Esophagus squamous epithelium (tissue), 5 donors: ENCODE measurements around the gene RBM47. TPM values are rescaled to one million over a fixed set of nuclear protein-coding genes. Genes with fewer than 3 reads are reported as not detected.

Experiments used
- DNase-seq: peaks from one replicate; lab custom pipeline; 2025; lab: John Stamatoyannopoulos, UW
- H3K27ac ChIP-seq, 4 donors: fragments of 200-600 bp; sonication (generic); one replicate each; pipeline ENCODE4 v1.5.1; 2016 to 2019; ENCODE audit warnings: mild to moderate bottlenecking in 1 of 4
- H3K27me3 ChIP-seq, 4 donors: fragments of 200-600 bp; sonication (generic); 1 replicate in 3 of 4; 2 replicates in 1 of 4; pipeline versions ENCODE4 v1.5.1 to v1.6.0; 2017 to 2021; ENCODE audit warnings: antibody characterized with exemption in 1 of 4
- H3K36me3 ChIP-seq, 3 donors: fragments of 200-600 bp; sonication (generic); one replicate each; pipeline ENCODE4 v1.5.1; 2016 to 2019
- H3K4me1 ChIP-seq, 3 donors: fragments of 200-600 bp; sonication (generic); one replicate each; pipeline ENCODE4 v1.5.1; 2017 to 2019
- H3K4me3 ChIP-seq, 4 donors: fragments of 200-600 bp; sonication (generic); 1 replicate in 3 of 4; 2 replicates in 1 of 4; pipeline ENCODE4 v1.5.1; 2016 to 2019; ENCODE audit warnings: mild to moderate bottlenecking in 2 of 4, moderate library complexity in 1 of 4
- H3K9me3 ChIP-seq, 3 donors: fragments of 200-600 bp; sonication (generic); one replicate each; pipeline ENCODE4 v1.5.1; 2016 to 2019
- CTCF ChIP-seq, 6 experiments: fragments of 450-650 bp in 4 of 6; fragments of 200-600 bp in 2 of 6; sonication (generic) in 2 of 6; IDR thresholded peaks; one replicate each; pipeline ENCODE4 v1.5.1; 2016 to 2019; ENCODE audit warnings: antibody characterized with exemption in 6 of 6, mild to moderate bottlenecking in 4 of 6, moderate library complexity in 4 of 6
- POLR2A ChIP-seq, 4 donors: fragments of 450-650 bp; IDR thresholded peaks; one replicate each; pipeline ENCODE4 v1.6.1; 2017; ENCODE audit warnings: antibody characterized with exemption in 4 of 4, mild to moderate bottlenecking in 4 of 4, moderate library complexity in 3 of 4
- WGBS, 2 donors: methylation state at CpG; one replicate each; pipeline ENCODE4 v1.1.5; 2018; 5-methylcytosine and 5-hydroxymethylcytosine counted together
- intact Hi-C: fragments of 100-400 bp; cut with DNase I; formaldehyde crosslinking; loops from one replicate; pipeline ENCODE4 v1.15.0; 2022
- total RNA-seq, 4 donors: library from RNA; depleted of rRNA; stranded (reverse); fragments of >200 nt; gene quantifications; one replicate each; pipeline ENCODE4 v1.1.0, GENCODE V29; 2016
- donor health status: DM: yes; HTN: yes; CAD: no.

RBM47 gene
- total RNA-seq, 4 donors from 2014 or later: 94.6 to 197 (median 125) TPM

GRCh38 chr4:40461879-40462278, 167.8 kb downstream of the RBM47 start:
- intact Hi-C loops: no loop called here
- Histone ChIP-seq H3K27ac (no peak overlapping the region), H3K9me3 (no peaks in the 10 kb centered on the region), H3K4me3 (no peak overlapping the region), H3K36me3 (peaks cover 0 to 19% (median 0%) of the 10 kb centered on the region in 3 donors), H3K27me3 (no peaks in the 10 kb centered on the region), H3K4me1 (peaks cover 0 to 41% (median 0%) of the 10 kb centered on the region in 3 donors)
- 88 to 92% methylated on average over 7 of the region's 7 CpGs for WGBS, 2 donors
- no peak for DNase-seq
- no peak for TF ChIP-seq CTCF (IDR thresholded peaks at IDR 0.05)
- TF ChIP-seq POLR2A (IDR thresholded peaks at IDR 0.05): no peak

- Histone ChIP-seq H3K36me3 (peaks cover 0 to 13% (median 0%) of the 10 kb centered on the region in 3 donors), H3K9me3 (no peaks in the 10 kb centered on the region), H3K4me1 (peaks cover 0 to 45% (median 0%) of the 10 kb centered on the region in 3 donors), H3K27ac (no peak overlapping the region), H3K27me3 (no peaks in the 10 kb centered on the region), H3K4me3 (no peak overlapping the region)
- 87 to 88% methylated on average over 4 of the region's 4 CpGs for WGBS, 2 donors
- no peak for DNase-seq
- TF ChIP-seq POLR2A (IDR thresholded peaks at IDR 0.05): no peak
- TF ChIP-seq CTCF (IDR thresholded peaks at IDR 0.05): no peak
- intact Hi-C loops: no loop called here
Measured at GRCh38 chr4:40461062-40461461, 168.6 kb downstream of the RBM47 start.

GRCh38 chr4:40458683-40459082, 171.0 kb downstream of the RBM47 start:
- no peak overlapping the region for H3K4me3 ChIP-seq
- no peak overlapping the region for H3K27ac ChIP-seq
- H3K9me3 ChIP-seq: no peaks in the 10 kb centered on the region
- H3K27me3 ChIP-seq: no peaks in the 10 kb centered on the region
- H3K4me1 ChIP-seq: peaks cover 0 to 62% (median 0%) of the 10 kb centered on the region in 3 donors
- no peak for DNase-seq
- no peak for TF ChIP-seq CTCF (IDR thresholded peaks at IDR 0.05)
- TF ChIP-seq POLR2A (IDR thresholded peaks at IDR 0.05): no peak
- intact Hi-C loops: no loop called here
- H3K36me3 ChIP-seq: no peaks in the 10 kb centered on the region
- WGBS, 2 donors: 46 to 65% methylated on average over 4 of the region's 4 CpGs

GRCh38 chr4:40458109-40458508, 171.6 kb downstream of the RBM47 start:
- no peaks in the 10 kb centered on the region for H3K9me3 ChIP-seq
- DNase-seq: no peak
- H3K27ac ChIP-seq: peak overlapping the region in 3 of 4 donors; percentile 49 to 72 (median 64)
- no peaks in the 10 kb centered on the region for H3K27me3 ChIP-seq
- H3K36me3 ChIP-seq: no peaks in the 10 kb centered on the region
- H3K4me3 ChIP-seq: no peak overlapping the region
- peaks cover 0 to 68% (median 3%) of the 10 kb centered on the region in 3 donors for H3K4me1 ChIP-seq
- WGBS, 2 donors: 81 to 82% methylated on average over 1 of the region's 1 CpG
- TF ChIP-seq CTCF (IDR thresholded peaks at IDR 0.05) (no peak), POLR2A (IDR thresholded peaks at IDR 0.05) (no peak)
- intact Hi-C loops: no loop called here

GRCh38 chr4:40455340-40455902, 174.2 kb downstream of the RBM47 start:
- intact Hi-C loops: no loop called here
- Histone ChIP-seq H3K9me3 (no peaks in the 10 kb centered on the region), H3K4me3 (no peak overlapping the region), H3K27ac (peak overlapping the region in 2 of 4 donors; percentile 16 to 29), H3K36me3 (no peaks in the 10 kb centered on the region), H3K27me3 (no peaks in the 10 kb centered on the region), H3K4me1 (peaks cover 0 to 77% (median 6%) of the 10 kb centered on the region in 3 donors)
- 76 to 81% methylated on average over 5 of the region's 5 CpGs for WGBS, 2 donors
- TF ChIP-seq POLR2A (IDR thresholded peaks at IDR 0.05) (no peak), CTCF (IDR thresholded peaks at IDR 0.05) (no peak)
- no peak for DNase-seq
